GM12878 (cell line): ENCODE measurements around the gene TFB1M. TPM values are rescaled to one million over a fixed set of nuclear protein-coding genes. Genes with fewer than 3 reads are reported as not detected.

Source experiments
- ATAC-seq: fragments of 200-7000 bp; cut with Tn5 transposase; 3 replicates; pipeline ENCODE4 v1.9.1; 2020; ENCODE audit warnings: mild to moderate bottlenecking, moderate library complexity
- BruUV-seq: library from RNA; stranded (reverse); fragments of 400-500 nt; replicated peaks from 2 replicates; lab custom pipeline; 2021; lab: Mats Ljungman, UMichigan
- CTCF ChIA-PET: fragments of 300-600 bp; sonication (Branson Sonifier 250); formaldehyde crosslinking; extraction: SDS; loops from one replicate; lab custom pipeline; 2021; ENCODE audit warnings: inconsistent platforms; lab: Yijun Ruan, JAX
- POLR2A ChIA-PET: fragments of 350-600 bp; formaldehyde crosslinking; extraction: SDS; loops from one replicate; lab custom pipeline; 2021; ENCODE audit warnings: inconsistent platforms; lab: Charles Lee
- RAD21 ChIA-PET: fragments of 300-600 bp; sonication (Branson Sonifier 250); formaldehyde crosslinking; loops from one replicate; lab custom pipeline; 2023; ENCODE audit warnings: antibody characterized with exemption; ENCODE audit not compliant: unreplicated experiment; lab: Charles Lee
- SMC1A ChIA-PET: fragments of 300-600 bp; sonication (Branson Sonifier 250); formaldehyde crosslinking; loops from one replicate; lab custom pipeline; 2023; ENCODE audit not compliant: unreplicated experiment, uncharacterized antibody; lab: Charles Lee
- DNase-seq: peaks from one replicate; pipeline ENCODE4 v3.0.0-alpha.2; 2011; ENCODE audit warnings: low read depth, low spot score
- FAIRE-seq: peaks from 3 replicates; lab custom pipeline; 2011; peaks lifted over from hg19 to GRCh38; lab: Jason Lieb, UNC
- H2AFZ ChIP-seq: 2 replicates; pipeline ENCODE4 v1.6.0; 2011; ENCODE audit warnings: low read depth, low read length, control low read depth; ENCODE audit not compliant: control insufficient read depth
- H3K27ac ChIP-seq: 2 replicates; pipeline ENCODE4 v1.5.1; 2011; ENCODE audit warnings: control low read depth; ENCODE audit not compliant: control insufficient read depth, insufficient read depth
- H3K27me3 ChIP-seq, 2 experiments: replicated peaks in 1 of 2; 2 replicates each; pipeline versions ENCODE4 v1.6.0 to v1.6.1; 2011; ENCODE audit warnings: low read length in 1 of 2; ENCODE audit not compliant: control insufficient read depth in 2 of 2, insufficient read depth in 2 of 2
- H3K36me3 ChIP-seq, 2 experiments: 2 replicates each; pipeline ENCODE4 v1.5.1; 2011; ENCODE audit warnings: low read length in 1 of 2; ENCODE audit not compliant: control insufficient read depth in 2 of 2, insufficient read depth in 2 of 2
- H3K4me1 ChIP-seq: 2 replicates; pipeline ENCODE4 v1.6.1; 2011; ENCODE audit warnings: mild to moderate bottlenecking, low read length, moderate library complexity, mixed read lengths; ENCODE audit not compliant: control insufficient read depth, insufficient read depth
- H3K4me2 ChIP-seq: 2 replicates; pipeline ENCODE4 v1.6.0; 2011; ENCODE audit warnings: control low read depth; ENCODE audit not compliant: control insufficient read depth, insufficient read depth
- H3K4me3 ChIP-seq: fragments of 200-600 bp; sonication (generic); 2 replicates; pipeline ENCODE4 v1.5.1; 2016
- H3K79me2 ChIP-seq: 2 replicates; pipeline ENCODE4 v1.6.0; 2011; ENCODE audit warnings: low read length; ENCODE audit not compliant: control insufficient read depth, insufficient read depth
- H3K9ac ChIP-seq: 2 replicates; pipeline ENCODE4 v1.8.0; 2011; ENCODE audit warnings: low read length, control low read depth, mixed read lengths; ENCODE audit not compliant: control insufficient read depth, insufficient read depth
- H3K9me3 ChIP-seq: replicated peaks from 3 replicates; pipeline ENCODE4 v1.5.1; 2011; ENCODE audit warnings: mild to moderate bottlenecking, low read length; ENCODE audit not compliant: control insufficient read depth, insufficient read depth
- H4K20me1 ChIP-seq: 2 replicates; pipeline ENCODE4 v1.6.0; 2011; ENCODE audit not compliant: control insufficient read depth, insufficient read depth
- CREB1 ChIP-seq: IDR thresholded peaks from 2 replicates; pipeline ENCODE4 v1.6.1; 2012; ENCODE audit warnings: low read depth, mild to moderate bottlenecking, inconsistent platforms
- EGR1 ChIP-seq, 2 experiments: IDR thresholded peaks; 1 replicate in 1 of 2; 2 replicates in 1 of 2; pipeline ENCODE4 v1.6.1; 2011 to 2012; ENCODE audit warnings: low read depth in 2 of 2, low read length in 2 of 2, borderline replicate concordance in 1 of 2, mild to moderate bottlenecking in 1 of 2, moderate library complexity in 1 of 2
- ESRRA ChIP-seq: IDR thresholded peaks from 2 replicates; pipeline ENCODE4 v1.6.1; 2012; ENCODE audit warnings: mild to moderate bottlenecking, low read length, improper control_type of control experiment
- GABPA ChIP-seq: IDR thresholded peaks from 2 replicates; pipeline ENCODE4 v1.6.1; 2014; ENCODE audit warnings: antibody characterized with exemption, low read depth, mild to moderate bottlenecking, inconsistent platforms
- HDAC6 ChIP-seq: fragments of 200-600 bp; sonication (generic); IDR thresholded peaks from one replicate; pipeline ENCODE4 v1.8.0; 2017; ENCODE audit warnings: antibody characterized with exemption; ENCODE audit not compliant: unreplicated experiment
- KDM1A ChIP-seq: fragments of 200-600 bp; sonication (generic); IDR thresholded peaks from 2 replicates; pipeline ENCODE4 v1.6.1; 2016; ENCODE audit warnings: borderline replicate concordance
- MTA3 ChIP-seq: IDR thresholded peaks from 2 replicates; pipeline ENCODE4 v1.6.1; 2012; ENCODE audit warnings: low read length, inconsistent platforms, borderline replicate concordance
- NFYA ChIP-seq: IDR thresholded peaks from 2 replicates; pipeline ENCODE4 v1.6.1; 2011; ENCODE audit warnings: low read depth, mild to moderate bottlenecking, low read length, improper control_type of control experiment, borderline replicate concordance
- PML ChIP-seq: IDR thresholded peaks from 2 replicates; pipeline ENCODE4 v1.6.1; 2012; ENCODE audit warnings: low read length, inconsistent platforms
- POLR2AphosphoS2 ChIP-seq: IDR thresholded peaks from 2 replicates; pipeline ENCODE4 v1.6.1; 2011; ENCODE audit warnings: low read depth, mild to moderate bottlenecking, low read length, improper control_type of control experiment, moderate library complexity
- YBX1 ChIP-seq: fragments of 450-650 bp; IDR thresholded peaks from 2 replicates; pipeline ENCODE4 v1.6.1; 2016; ENCODE audit warnings: antibody characterized with exemption
- WGBS: methylation state at CpG from one replicate; pipeline ENCODE4 v1.1.6; 2016; ENCODE audit warnings: low lambda C conversion rate; ENCODE audit not compliant: insufficient replicate concordance, insufficient coverage; ENCODE audit errors: missing lambda C conversion rate; 5-methylcytosine and 5-hydroxymethylcytosine counted together
- in situ Hi-C: fragments of 300-500 bp; cut with MboI; formaldehyde crosslinking; loops from 9 replicates; pipeline ENCODE4 v1.14.3; 2018; ENCODE audit warnings: mixed read lengths
- intact Hi-C: fragments of 100-400 bp; cut with micrococcal nuclease; formaldehyde crosslinking; loops from one replicate; pipeline ENCODE4 v1.14.2; 2022; ENCODE audit not compliant: unreplicated experiment
- polyA plus RNA-seq, 11 experiments: library from polyadenylated mRNA; depleted of rRNA in 4 of 11; unstranded in 6 of 11; stranded (reverse) in 5 of 11; fragments of >200 nt; fragmentation: Nextera tagmentation in 4 of 11; fragmentation: Illumina TruSeq in 1 of 11; extraction: Ambion mirVana in 4 of 11; extraction: Trizol in 1 of 11; gene quantifications; 1 replicate in 1 of 11; 2 replicates in 10 of 11; pipeline versions ENCODE4 v1.2.1 to v1.2.3, GENCODE V29; 2011 to 2016; ENCODE audit warnings: inconsistent platforms in 2 of 11, missing spikeins in 2 of 11, low read depth in 1 of 11
- total RNA-seq, 4 experiments: library from RNA; depleted of rRNA in 3 of 4; stranded (reverse); fragments of >200 nt in 3 of 4; fragmentation: Illumina TruSeq in 1 of 4; extraction: Trizol in 1 of 4; gene quantifications; 2 replicates each; pipeline versions ENCODE4 v1.2.1 to v1.2.3, GENCODE V29; 2013 to 2021
- TF ChIP-seq, protein P1 (sequence below): fragments of 450-650 bp; IDR thresholded peaks from 2 replicates; pipeline ENCODE4 v1.6.1; 2016; ENCODE audit warnings: mild to moderate bottlenecking, moderate library complexity, borderline replicate concordance
- TF ChIP-seq, protein P2 (sequence below): fragments of 450-650 bp; IDR thresholded peaks from 2 replicates; pipeline ENCODE4 v1.6.1; 2018; ENCODE audit warnings: mild to moderate bottlenecking, low read depth, moderate library complexity; ENCODE audit not compliant: partially characterized antibody
- TF ChIP-seq, protein P3 (sequence below): fragments of 450-650 bp; IDR thresholded peaks from 2 replicates; pipeline ENCODE4 v1.6.1; 2016; ENCODE audit warnings: mild to moderate bottlenecking

TFB1M gene
- total and polyA plus RNA-seq, 10 of the 15 experiments (the other 5 are each of a cell fraction or from before 2014, with no cell fraction given), result 29.9 to 117 (median 41.3) TPM

DNA sequence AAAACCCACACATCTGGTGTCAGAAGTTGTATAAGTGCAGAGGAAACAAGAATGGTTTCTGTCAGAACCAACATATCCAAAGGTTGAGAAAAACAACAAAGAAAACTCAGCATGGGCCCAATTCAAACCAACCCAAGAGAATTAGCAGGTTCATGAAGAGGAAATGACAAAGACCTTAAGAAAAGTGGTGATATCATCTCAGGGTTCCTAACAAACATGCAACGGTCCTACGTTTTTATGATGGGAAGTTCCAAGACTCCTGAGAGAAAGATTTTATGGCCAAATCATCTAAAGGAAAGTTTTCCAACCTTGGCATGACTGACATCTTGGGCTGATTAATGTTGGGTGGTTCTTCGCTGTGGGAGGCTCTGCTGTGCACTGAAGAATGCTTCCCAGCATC, 23.0 kb downstream of the TFB1M start (continued):
- TF ChIP-seq, protein P1, sequence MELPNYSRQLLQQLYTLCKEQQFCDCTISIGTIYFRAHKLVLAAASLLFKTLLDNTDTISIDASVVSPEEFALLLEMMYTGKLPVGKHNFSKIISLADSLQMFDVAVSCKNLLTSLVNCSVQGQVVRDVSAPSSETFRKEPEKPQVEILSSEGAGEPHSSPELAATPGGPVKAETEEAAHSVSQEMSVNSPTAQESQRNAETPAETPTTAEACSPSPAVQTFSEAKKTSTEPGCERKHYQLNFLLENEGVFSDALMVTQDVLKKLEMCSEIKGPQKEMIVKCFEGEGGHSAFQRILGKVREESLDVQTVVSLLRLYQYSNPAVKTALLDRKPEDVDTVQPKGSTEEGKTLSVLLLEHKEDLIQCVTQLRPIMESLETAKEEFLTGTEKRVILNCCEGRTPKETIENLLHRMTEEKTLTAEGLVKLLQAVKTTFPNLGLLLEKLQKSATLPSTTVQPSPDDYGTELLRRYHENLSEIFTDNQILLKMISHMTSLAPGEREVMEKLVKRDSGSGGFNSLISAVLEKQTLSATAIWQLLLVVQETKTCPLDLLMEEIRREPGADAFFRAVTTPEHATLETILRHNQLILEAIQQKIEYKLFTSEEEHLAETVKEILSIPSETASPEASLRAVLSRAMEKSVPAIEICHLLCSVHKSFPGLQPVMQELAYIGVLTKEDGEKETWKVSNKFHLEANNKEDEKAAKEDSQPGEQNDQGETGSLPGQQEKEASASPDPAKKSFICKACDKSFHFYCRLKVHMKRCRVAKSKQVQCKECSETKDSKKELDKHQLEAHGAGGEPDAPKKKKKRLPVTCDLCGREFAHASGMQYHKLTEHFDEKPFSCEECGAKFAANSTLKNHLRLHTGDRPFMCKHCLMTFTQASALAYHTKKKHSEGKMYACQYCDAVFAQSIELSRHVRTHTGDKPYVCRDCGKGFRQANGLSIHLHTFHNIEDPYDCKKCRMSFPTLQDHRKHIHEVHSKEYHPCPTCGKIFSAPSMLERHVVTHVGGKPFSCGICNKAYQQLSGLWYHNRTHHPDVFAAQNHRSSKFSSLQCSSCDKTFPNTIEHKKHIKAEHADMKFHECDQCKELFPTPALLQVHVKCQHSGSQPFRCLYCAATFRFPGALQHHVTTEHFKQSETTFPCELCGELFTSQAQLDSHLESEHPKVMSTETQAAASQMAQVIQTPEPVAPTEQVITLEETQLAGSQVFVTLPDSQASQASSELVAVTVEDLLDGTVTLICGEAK, result no peak
- no peak for TF ChIP-seq NFYA

DNA sequence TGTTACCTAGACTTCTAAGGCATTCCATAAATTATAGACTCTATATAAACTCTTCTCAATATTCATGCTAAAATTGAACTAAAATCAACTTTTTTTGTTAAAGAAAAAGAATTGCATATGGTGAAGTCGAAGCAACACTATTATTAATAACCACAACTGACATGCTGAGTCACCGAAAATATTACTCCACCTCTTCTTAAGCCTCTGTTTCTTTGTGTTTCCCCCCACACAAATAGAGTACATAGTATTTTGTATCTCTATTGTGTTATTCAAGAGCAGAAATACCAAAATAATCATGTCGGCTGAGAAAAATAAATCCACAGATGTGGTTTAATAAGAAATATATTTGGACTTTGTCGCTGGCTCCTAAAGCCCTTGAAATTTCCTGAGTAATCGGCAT, 23.8 kb downstream of the TFB1M start:
- Histone ChIP-seq H2AFZ (no peak overlapping the region), H3K27ac (no peak overlapping the region), H3K4me2 (no peak overlapping the region), H3K79me2 (no peaks in the 10 kb centered on the region), H3K4me3 (no peak overlapping the region), H3K9me3 (no peaks in the 10 kb centered on the region), H3K4me1 (no peaks in the 10 kb centered on the region), H3K27me3 (no peaks in the 10 kb centered on the region), H4K20me1 (no peaks in the 10 kb centered on the region), H3K36me3 (peaks cover 5 to 21% of the 10 kb centered on the region in 2 experiments), H3K9ac (no peak overlapping the region)
- no TSS peak for BruUV-seq
- ChIA-PET RAD21 (no interaction called here), POLR2A (interaction anchor here (0.6 kb wide), 1 partner anchor 25 kb away, joined by 3 read pairs; no protein-coding TSS in a partner anchor), CTCF (interaction anchor here (0.7 kb wide), 1 partner anchor 1105 kb away, joined by 3 read pairs; no protein-coding TSS in a partner anchor), SMC1A (interaction anchor here (0.9 to 1.3 kb wide), 2 partner anchors 8 to 17 kb away, joined by 4 to 5 read pairs; no protein-coding TSS in a partner anchor)
- in situ Hi-C loops (no loop called here), intact Hi-C loops (no loop called here)
- FAIRE-seq, result no peak
- no peak for DNase-seq
- 96% methylated on average over 5 of the region's 5 CpGs for WGBS
- no peak for ATAC-seq
- no peak for TF ChIP-seq MTA3
- no peak for TF ChIP-seq EGR1 (IDR thresholded peaks at IDR 0.05; ENCODE audit: borderline replicate concordance in 1 of 2, low read depth in 2 of 2, low read length in 2 of 2)
- TF ChIP-seq HDAC6, result no peak
- TF ChIP-seq, protein P2, sequence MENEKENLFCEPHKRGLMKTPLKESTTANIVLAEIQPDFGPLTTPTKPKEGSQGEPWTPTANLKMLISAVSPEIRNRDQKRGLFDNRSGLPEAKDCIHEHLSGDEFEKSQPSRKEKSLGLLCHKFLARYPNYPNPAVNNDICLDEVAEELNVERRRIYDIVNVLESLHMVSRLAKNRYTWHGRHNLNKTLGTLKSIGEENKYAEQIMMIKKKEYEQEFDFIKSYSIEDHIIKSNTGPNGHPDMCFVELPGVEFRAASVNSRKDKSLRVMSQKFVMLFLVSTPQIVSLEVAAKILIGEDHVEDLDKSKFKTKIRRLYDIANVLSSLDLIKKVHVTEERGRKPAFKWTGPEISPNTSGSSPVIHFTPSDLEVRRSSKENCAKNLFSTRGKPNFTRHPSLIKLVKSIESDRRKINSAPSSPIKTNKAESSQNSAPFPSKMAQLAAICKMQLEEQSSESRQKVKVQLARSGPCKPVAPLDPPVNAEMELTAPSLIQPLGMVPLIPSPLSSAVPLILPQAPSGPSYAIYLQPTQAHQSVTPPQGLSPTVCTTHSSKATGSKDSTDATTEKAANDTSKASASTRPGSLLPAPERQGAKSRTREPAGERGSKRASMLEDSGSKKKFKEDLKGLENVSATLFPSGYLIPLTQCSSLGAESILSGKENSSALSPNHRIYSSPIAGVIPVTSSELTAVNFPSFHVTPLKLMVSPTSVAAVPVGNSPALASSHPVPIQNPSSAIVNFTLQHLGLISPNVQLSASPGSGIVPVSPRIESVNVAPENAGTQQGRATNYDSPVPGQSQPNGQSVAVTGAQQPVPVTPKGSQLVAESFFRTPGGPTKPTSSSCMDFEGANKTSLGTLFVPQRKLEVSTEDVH, result no peak
- no peak for TF ChIP-seq YBX1
- TF ChIP-seq KDM1A, result no peak
- TF ChIP-seq, protein P3, sequence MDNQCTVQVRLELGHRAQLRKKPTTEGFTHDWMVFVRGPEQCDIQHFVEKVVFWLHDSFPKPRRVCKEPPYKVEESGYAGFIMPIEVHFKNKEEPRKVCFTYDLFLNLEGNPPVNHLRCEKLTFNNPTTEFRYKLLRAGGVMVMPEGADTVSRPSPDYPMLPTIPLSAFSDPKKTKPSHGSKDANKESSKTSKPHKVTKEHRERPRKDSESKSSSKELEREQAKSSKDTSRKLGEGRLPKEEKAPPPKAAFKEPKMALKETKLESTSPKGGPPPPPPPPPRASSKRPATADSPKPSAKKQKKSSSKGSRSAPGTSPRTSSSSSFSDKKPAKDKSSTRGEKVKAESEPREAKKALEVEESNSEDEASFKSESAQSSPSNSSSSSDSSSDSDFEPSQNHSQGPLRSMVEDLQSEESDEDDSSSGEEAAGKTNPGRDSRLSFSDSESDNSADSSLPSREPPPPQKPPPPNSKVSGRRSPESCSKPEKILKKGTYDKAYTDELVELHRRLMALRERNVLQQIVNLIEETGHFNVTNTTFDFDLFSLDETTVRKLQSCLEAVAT, result no peak
- TF ChIP-seq POLR2AphosphoS2, result no peak
- TF ChIP-seq PML, result no peak
- TF ChIP-seq ESRRA, result no peak
- no peak for TF ChIP-seq CREB1
- no peak for TF ChIP-seq GABPA
